HepG2 (cell line): Measurements from ENCODE around the gene CLTA.

ENCODE experiments used
- EZH2 ChIP-seq: conservative IDR thresholded peaks from 2 replicates; pipeline ENCODE4 v1.6.1; 2012; ENCODE audit warnings: mild to moderate bottlenecking, low read depth, low read length, moderate library complexity
- HNRNPLL ChIP-seq: fragments of 200-400 bp; formaldehyde crosslinking; IDR thresholded peaks from 2 replicates; pipeline ENCODE4 v1.6.1; 2017; ENCODE audit warnings: mild to moderate bottlenecking, low read depth, low read length; ENCODE audit not compliant: poor library complexity, severe bottlenecking
- ZBTB40 ChIP-seq, 2 experiments: fragments of 450-650 bp in 1 of 2; sonication (generic) in 1 of 2; formaldehyde crosslinking in 1 of 2; IDR thresholded peaks; 2 replicates each; pipeline versions ENCODE4 v1.6.1 to v1.8.0; 2016 to 2022; ENCODE audit warnings: antibody characterized with exemption in 1 of 2, mild to moderate bottlenecking in 1 of 2, missing genetic modification reagents in 1 of 2
- ZFAT ChIP-seq: sonication (generic); formaldehyde crosslinking; conservative IDR thresholded peaks from 2 replicates; pipeline ENCODE4 v1.8.1; 2023; ENCODE audit warnings: missing genetic modification reagents, inconsistent platforms
- ZNF792 ChIP-seq: IDR thresholded peaks from 2 replicates; pipeline ENCODE4 v1.6.1; 2016

DNA sequence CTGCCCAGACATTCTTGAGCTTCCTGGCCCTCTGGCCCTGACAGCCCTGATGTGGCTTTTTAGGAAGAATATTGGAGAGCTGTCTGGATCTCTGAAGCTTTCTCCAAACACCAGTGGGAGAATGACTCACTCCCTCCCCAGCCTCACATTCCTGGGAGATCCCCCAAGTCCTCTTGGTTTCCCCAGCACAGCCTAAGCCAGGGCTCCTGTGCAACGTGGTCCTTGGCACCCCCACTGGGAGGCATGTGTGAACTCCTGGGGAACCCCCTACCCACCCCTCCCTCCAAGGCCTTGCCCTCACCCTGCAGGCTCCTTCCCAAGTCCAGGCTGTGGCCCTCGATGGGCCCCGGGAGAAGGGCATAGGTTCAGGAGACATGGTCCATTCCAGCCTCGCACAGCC, 41.5 kb upstream of the CLTA start:
- TF ChIP-seq EZH2 = no peak
- no peak for TF ChIP-seq ZNF792 (CRISPR knock-in tag)
- no peak for TF ChIP-seq ZBTB40 (IDR thresholded peaks at IDR 0.05)
- no peak for TF ChIP-seq ZBTB40 (CRISPR knock-in tag; IDR thresholded peaks at IDR 0.05)
- no peak for TF ChIP-seq HNRNPLL
- TF ChIP-seq ZFAT (CRISPR knock-in tag) = no peak
